ENCODE data around the gene NFAM1. TPM values are rescaled to one million over a fixed set of nuclear protein-coding genes. Genes with fewer than 3 reads are reported as not detected.

Gene NFAM1
- total and polyA plus RNA-seq, 2 experiments from 2014 or later, result 0.11 to 0.49 TPM

DNA sequence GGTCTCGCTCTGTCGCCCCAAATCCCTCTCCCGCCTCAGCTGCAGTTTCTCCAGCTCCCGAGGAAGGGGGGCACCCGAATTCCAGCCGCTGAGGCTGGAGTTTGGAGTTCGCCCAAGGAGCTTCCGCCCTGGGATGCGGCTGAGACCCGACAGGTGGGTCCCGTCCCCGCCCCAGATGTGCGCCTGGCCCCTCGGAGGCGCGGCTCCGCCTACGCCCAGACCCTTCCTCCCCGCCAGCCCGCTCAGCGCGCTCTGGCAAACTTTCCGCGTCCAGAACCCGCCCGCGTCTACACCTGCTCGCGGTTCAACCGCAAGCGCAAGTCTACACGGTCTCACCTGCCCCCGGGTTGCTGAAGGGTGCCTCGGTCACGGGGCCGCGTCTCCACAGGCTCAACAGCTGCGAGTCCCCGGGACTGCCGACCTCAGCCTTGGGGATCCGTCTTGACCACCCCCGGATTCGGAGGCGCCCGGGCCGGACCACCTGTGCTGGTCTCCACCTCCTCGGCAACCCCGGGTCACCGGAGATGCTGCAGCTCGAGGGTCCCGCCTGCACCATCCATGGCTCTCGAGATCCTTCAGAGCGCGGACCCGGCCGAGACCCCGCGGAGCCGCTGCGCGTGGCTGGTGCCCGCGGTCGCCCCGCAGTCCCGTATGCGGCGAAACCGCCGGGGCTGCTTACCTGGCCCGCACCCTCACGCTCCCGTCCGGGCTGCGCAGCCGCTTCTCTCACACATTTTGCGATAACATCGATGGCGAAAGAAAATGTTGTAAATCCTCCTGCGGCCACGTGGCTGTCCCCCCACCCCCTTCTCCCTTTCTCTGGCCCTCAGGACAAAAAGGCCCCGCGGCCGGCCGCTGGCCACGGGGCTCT lies 63.6 kb downstream of the NFAM1 start (continued):
- TF ChIP-seq ZNF462 (CRISPR knock-in tag; IDR thresholded peaks at IDR 0.05) (no peak), NANOG (IDR thresholded peaks at IDR 0.05; ENCODE audit: borderline replicate concordance) (no peak), POLR2AphosphoS5 (IDR thresholded peaks at IDR 0.05; ENCODE audit: low read depth) (peak; percentile 55), CTCF (conservative IDR thresholded peaks at IDR 0.05; ENCODE audit: low read depth in 2 of 2) (no peak)

- Histone ChIP-seq H3F3A (replicated peaks; ENCODE audit: low read depth) (peaks cover 25% of the 10 kb centered on the region), H3K27ac (ENCODE audit: low read depth) (no peak overlapping the region), H3K4me3 (peak overlapping the region; percentile 65), H4K20me1 (replicated peaks; ENCODE audit: insufficient read depth) (no peaks in the 10 kb centered on the region; the same call in 1 of the 2 replicates), H2AFZ (no peak overlapping the region), H3K9me2 (ENCODE audit: insufficient read depth) (no peaks in the 10 kb centered on the region), H3K27me3 (ENCODE audit: insufficient read depth) (peaks cover 14% of the 10 kb centered on the region), H3K4me2 (peak overlapping the region; percentile 98), H3K36me3 (ENCODE audit: insufficient read depth) (no peaks in the 10 kb centered on the region; the same call in 1 of the 2 replicates), H3K4me1 (ENCODE audit: insufficient read depth) (peaks cover 66% of the 10 kb centered on the region), H3K79me2 (replicated peaks; ENCODE audit: insufficient read depth) (peaks cover 43% of the 10 kb centered on the region)
- ATAC-seq (no peak), DNase-seq (ENCODE audit: low spot score) (no peak)
- H3K9me3 Mint-ChIP-seq, result no peaks in the 10 kb centered on the region
- 0 out of 3 replicates have a peak, but pooled peaks cover 3% of the 10 kb centered on the region for H3K36me3 Mint-ChIP-seq (ENCODE audit: low read depth)
- peaks cover 58% of the 10 kb centered on the region for H3K4me1 Mint-ChIP-seq
- no peak overlapping the region for H3K27ac Mint-ChIP-seq
- peaks cover 32% of the 10 kb centered on the region for H3K27me3 Mint-ChIP-seq (ENCODE audit: insufficient read depth, low read depth, poor library complexity)
- peak overlapping the region; percentile 76 for H3K4me3 Mint-ChIP-seq
- TF ChIP-seq ZNF114 (CRISPR knock-in tag; IDR thresholded peaks at IDR 0.05), result no peak
- TF ChIP-seq EZH2 (IDR thresholded peaks at IDR 0.05; ENCODE audit: low read depth, unreplicated experiment), result no peak
- TF ChIP-seq ZNF331 (CRISPR knock-in tag; IDR thresholded peaks at IDR 0.05; ENCODE audit: low read depth), result no peak
- no peak for TF ChIP-seq NANOG (IDR thresholded peaks at IDR 0.05; ENCODE audit: borderline replicate concordance)
- TF ChIP-seq, protein P1, sequence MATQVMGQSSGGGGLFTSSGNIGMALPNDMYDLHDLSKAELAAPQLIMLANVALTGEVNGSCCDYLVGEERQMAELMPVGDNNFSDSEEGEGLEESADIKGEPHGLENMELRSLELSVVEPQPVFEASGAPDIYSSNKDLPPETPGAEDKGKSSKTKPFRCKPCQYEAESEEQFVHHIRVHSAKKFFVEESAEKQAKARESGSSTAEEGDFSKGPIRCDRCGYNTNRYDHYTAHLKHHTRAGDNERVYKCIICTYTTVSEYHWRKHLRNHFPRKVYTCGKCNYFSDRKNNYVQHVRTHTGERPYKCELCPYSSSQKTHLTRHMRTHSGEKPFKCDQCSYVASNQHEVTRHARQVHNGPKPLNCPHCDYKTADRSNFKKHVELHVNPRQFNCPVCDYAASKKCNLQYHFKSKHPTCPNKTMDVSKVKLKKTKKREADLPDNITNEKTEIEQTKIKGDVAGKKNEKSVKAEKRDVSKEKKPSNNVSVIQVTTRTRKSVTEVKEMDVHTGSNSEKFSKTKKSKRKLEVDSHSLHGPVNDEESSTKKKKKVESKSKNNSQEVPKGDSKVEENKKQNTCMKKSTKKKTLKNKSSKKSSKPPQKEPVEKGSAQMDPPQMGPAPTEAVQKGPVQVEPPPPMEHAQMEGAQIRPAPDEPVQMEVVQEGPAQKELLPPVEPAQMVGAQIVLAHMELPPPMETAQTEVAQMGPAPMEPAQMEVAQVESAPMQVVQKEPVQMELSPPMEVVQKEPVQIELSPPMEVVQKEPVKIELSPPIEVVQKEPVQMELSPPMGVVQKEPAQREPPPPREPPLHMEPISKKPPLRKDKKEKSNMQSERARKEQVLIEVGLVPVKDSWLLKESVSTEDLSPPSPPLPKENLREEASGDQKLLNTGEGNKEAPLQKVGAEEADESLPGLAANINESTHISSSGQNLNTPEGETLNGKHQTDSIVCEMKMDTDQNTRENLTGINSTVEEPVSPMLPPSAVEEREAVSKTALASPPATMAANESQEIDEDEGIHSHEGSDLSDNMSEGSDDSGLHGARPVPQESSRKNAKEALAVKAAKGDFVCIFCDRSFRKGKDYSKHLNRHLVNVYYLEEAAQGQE (IDR thresholded peaks at IDR 0.05; ENCODE audit: unreplicated experiment), result no peak
- no peak for TF ChIP-seq POLR2AphosphoS5 (IDR thresholded peaks at IDR 0.05; ENCODE audit: low read depth)
- TF ChIP-seq CREB1 (CRISPR knock-in tag; IDR thresholded peaks at IDR 0.05; ENCODE audit: low read depth), result no peak
- no peak for TF ChIP-seq CTCF (conservative IDR thresholded peaks at IDR 0.05; ENCODE audit: low read depth in 2 of 2)
Observed at GRCh38 chr22:42367980-42368378, 64.2 kb downstream of the NFAM1 start.

Measured in GM23338 (cell line).